ENCODE results near the gene MAMLD1.

DNA sequence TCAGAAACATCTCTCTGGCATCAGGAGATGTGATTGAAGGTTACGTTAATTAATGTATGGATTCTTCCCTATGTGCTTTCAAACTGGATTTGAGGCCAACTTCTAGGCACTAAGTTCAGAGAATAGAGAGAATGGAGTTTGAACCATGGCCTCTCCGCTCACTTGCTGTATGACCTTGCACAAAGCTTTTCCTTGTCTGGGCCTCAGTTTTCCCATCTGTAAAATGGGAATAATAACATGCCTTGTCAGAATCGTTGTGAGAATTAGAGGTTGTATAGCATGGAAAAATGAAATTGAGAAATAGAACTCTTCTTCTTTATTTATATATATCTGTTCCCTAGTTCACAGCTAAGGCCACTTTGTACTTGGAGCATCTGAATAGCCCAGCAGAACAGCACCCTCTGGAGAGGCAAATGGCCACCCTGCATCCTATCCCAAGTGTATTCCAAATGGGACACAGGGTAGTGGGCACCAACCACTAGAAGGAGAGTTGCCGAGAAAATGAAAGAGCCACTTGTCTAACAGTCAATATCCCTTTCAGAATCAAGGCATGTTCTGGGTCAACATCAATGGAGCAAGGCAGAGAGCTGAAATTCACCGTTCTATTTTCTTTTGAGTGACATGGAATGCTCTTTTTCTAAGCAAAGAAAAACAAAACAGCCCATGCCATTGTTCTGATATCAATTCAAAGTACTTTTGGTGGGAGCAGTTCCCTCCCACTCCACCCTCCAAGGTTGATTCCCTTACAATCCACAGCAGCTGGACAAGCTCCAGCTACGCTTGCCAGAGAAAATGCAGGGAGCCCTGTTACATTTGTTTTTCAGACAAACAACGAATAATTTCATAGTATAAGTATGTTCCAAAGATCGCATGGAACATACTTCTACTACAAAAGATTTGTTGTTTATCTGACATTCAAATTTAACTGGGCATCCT, 182.0 kb downstream of the MAMLD1 start:
- TF ChIP-seq, protein P1, sequence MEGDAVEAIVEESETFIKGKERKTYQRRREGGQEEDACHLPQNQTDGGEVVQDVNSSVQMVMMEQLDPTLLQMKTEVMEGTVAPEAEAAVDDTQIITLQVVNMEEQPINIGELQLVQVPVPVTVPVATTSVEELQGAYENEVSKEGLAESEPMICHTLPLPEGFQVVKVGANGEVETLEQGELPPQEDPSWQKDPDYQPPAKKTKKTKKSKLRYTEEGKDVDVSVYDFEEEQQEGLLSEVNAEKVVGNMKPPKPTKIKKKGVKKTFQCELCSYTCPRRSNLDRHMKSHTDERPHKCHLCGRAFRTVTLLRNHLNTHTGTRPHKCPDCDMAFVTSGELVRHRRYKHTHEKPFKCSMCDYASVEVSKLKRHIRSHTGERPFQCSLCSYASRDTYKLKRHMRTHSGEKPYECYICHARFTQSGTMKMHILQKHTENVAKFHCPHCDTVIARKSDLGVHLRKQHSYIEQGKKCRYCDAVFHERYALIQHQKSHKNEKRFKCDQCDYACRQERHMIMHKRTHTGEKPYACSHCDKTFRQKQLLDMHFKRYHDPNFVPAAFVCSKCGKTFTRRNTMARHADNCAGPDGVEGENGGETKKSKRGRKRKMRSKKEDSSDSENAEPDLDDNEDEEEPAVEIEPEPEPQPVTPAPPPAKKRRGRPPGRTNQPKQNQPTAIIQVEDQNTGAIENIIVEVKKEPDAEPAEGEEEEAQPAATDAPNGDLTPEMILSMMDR (conservative IDR thresholded peaks at IDR 0.05; ENCODE audit: low read depth, low read length): no peak
- TF ChIP-seq EZH2 (IDR thresholded peaks at IDR 0.05; ENCODE audit: borderline replicate concordance, low read depth, low read length, poor library complexity, severe bottlenecking): no peak
